Caco-2 (cell line): ENCODE data around the gene LYRM7. TPM values are rescaled to one million over a fixed set of nuclear protein-coding genes. Genes with fewer than 3 reads are reported as not detected.

Experiments
- BruUV-seq: library from RNA; stranded (reverse); fragments of 400-500 nt; replicated peaks from 2 replicates; lab custom pipeline; 2021; lab: Mats Ljungman, UMichigan
- CTCF ChIA-PET: fragments of 300-600 bp; sonication (Branson Sonifier 250); formaldehyde crosslinking; loops from one replicate; lab custom pipeline; 2022; ENCODE audit warnings: antibody characterized with exemption; lab: Charles Lee
- POLR2A ChIA-PET: fragments of 300-600 bp; sonication (Branson Sonifier 250); formaldehyde crosslinking; loops from one replicate; lab custom pipeline; 2022; ENCODE audit warnings: antibody characterized with exemption; lab: Charles Lee
- DNase-seq, 2 experiments: peaks; one replicate each; pipeline versions ENCODE4 v3.0.0 to v3.0.0-alpha.2; 2020 to 2022
- H3K27me3 ChIP-seq: replicated peaks from 2 replicates; pipeline ENCODE4 v1.6.0; 2011; ENCODE audit warnings: low read length; ENCODE audit not compliant: control insufficient read depth, insufficient read depth
- H3K36me3 ChIP-seq: 2 replicates; pipeline ENCODE4 v1.5.1; 2011; ENCODE audit warnings: low read length; ENCODE audit not compliant: control insufficient read depth, insufficient read depth
- H3K4me1 ChIP-seq: fragments of 250-450 bp; sonication (Bioruptor Pico); 2 replicates; pipeline ENCODE4 v1.5.1; 2020; ENCODE audit warnings: mild to moderate bottlenecking
- H3K4me3 ChIP-seq: 2 replicates; pipeline ENCODE4 v1.5.1; 2011; ENCODE audit warnings: low read depth, mild to moderate bottlenecking, control low read depth, low read length
- H3K9me3 ChIP-seq: fragments of 250-450 bp; sonication (Bioruptor Pico); 2 replicates; pipeline ENCODE4 v1.5.1; 2020; ENCODE audit warnings: mild to moderate bottlenecking, moderate library complexity
- H3K27ac Mint-ChIP-seq: one replicate; pipeline ENCODE4 v1.8.0; 2022; ENCODE audit warnings: mixed read lengths; ENCODE audit not compliant: unreplicated experiment
- H3K27me3 Mint-ChIP-seq: one replicate; pipeline ENCODE4 v1.8.0; 2022; ENCODE audit warnings: mixed read lengths; ENCODE audit not compliant: insufficient read depth, unreplicated experiment
- H3K36me3 Mint-ChIP-seq: one replicate; pipeline ENCODE4 v1.8.0; 2022; ENCODE audit warnings: mild to moderate bottlenecking, mixed read lengths; ENCODE audit not compliant: insufficient read depth, unreplicated experiment
- H3K4me1 Mint-ChIP-seq: one replicate; pipeline ENCODE4 v1.8.0; 2022; ENCODE audit warnings: low read depth, mixed read lengths; ENCODE audit not compliant: unreplicated experiment
- H3K4me3 Mint-ChIP-seq: one replicate; pipeline ENCODE4 v1.8.0; 2022; ENCODE audit warnings: mild to moderate bottlenecking, moderate library complexity, mixed read lengths; ENCODE audit not compliant: unreplicated experiment
- H3K9me3 Mint-ChIP-seq: one replicate; pipeline ENCODE4 v1.8.0; 2022; ENCODE audit warnings: mixed read lengths; ENCODE audit not compliant: unreplicated experiment
- intact Hi-C: fragments of 100-400 bp; cut with micrococcal nuclease; formaldehyde crosslinking; loops from one replicate; pipeline ENCODE4 v1.10.0; 2022; ENCODE audit not compliant: unreplicated experiment
- total RNA-seq: library from RNA; stranded (reverse); gene quantifications from 2 replicates; pipeline ENCODE4 v1.2.3, GENCODE V29; 2022
- TF ChIP-seq, protein P1 (sequence below), 2 experiments: fragments of 200-600 bp in 1 of 2; IDR thresholded peaks; 1 replicate in 1 of 2; 2 replicates in 1 of 2; pipeline versions ENCODE4 v1.5.1 to v1.8.0; 2011 to 2022; ENCODE audit warnings: antibody characterized with exemption in 1 of 2, control low read depth in 1 of 2, inconsistent platforms in 1 of 2, low read depth in 1 of 2, low read length in 1 of 2, mild to moderate bottlenecking in 1 of 2, moderate library complexity in 1 of 2; ENCODE audit not compliant: insufficient read depth in 1 of 2, severe bottlenecking in 1 of 2, unreplicated experiment in 1 of 2

The LYRM7 gene
- total RNA-seq, 1 experiment from 2014 or later = 14.9 TPM

GRCh38 chr5:131198625-131199024 is 27.9 kb downstream of the LYRM7 start:
- H3K36me3 Mint-ChIP-seq = no peaks in the 10 kb centered on the region
- intact Hi-C loops = no loop called here
- Histone ChIP-seq H3K27me3 (no peaks in the 10 kb centered on the region), H3K36me3 (no peaks in the 10 kb centered on the region; the same call in 1 of the 2 replicates), H3K4me3 (no peak overlapping the region), H3K4me1 (no peaks in the 10 kb centered on the region), H3K9me3 (no peaks in the 10 kb centered on the region)
- ChIA-PET CTCF (no interaction called here), POLR2A (no interaction called here)
- H3K4me3 Mint-ChIP-seq = no peak overlapping the region
- TF ChIP-seq, protein P1, sequence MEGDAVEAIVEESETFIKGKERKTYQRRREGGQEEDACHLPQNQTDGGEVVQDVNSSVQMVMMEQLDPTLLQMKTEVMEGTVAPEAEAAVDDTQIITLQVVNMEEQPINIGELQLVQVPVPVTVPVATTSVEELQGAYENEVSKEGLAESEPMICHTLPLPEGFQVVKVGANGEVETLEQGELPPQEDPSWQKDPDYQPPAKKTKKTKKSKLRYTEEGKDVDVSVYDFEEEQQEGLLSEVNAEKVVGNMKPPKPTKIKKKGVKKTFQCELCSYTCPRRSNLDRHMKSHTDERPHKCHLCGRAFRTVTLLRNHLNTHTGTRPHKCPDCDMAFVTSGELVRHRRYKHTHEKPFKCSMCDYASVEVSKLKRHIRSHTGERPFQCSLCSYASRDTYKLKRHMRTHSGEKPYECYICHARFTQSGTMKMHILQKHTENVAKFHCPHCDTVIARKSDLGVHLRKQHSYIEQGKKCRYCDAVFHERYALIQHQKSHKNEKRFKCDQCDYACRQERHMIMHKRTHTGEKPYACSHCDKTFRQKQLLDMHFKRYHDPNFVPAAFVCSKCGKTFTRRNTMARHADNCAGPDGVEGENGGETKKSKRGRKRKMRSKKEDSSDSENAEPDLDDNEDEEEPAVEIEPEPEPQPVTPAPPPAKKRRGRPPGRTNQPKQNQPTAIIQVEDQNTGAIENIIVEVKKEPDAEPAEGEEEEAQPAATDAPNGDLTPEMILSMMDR (IDR thresholded peaks at IDR 0.05; ENCODE audit: insufficient read depth in 1 of 2, low read depth in 1 of 2, low read length in 1 of 2, severe bottlenecking in 1 of 2, unreplicated experiment in 1 of 2) = no peak
- no peak overlapping the region for H3K27ac Mint-ChIP-seq
- DNase-seq = no peak
- BruUV-seq = no TSS peak
- no peaks in the 10 kb centered on the region for H3K4me1 Mint-ChIP-seq
- no peaks in the 10 kb centered on the region for H3K27me3 Mint-ChIP-seq
- no peaks in the 10 kb centered on the region for H3K9me3 Mint-ChIP-seq

DNA sequence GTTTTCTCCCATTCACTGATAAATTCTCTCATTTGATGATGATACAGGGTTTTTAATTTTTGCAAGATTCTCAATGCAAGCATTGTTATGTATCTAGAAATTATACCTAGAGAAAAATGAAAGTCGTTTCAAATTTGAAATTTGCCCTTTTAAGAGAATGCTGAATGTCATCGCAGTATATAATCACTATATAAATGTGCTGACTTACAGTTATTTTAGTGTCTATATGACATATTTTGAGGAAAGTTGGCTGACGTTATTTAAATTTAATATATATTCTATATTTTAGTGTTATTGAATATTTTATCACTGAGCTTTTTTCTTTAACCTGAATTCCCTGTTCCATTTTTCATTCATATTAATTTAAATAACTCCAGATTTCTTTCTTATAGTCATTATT is 29.8 kb downstream of the LYRM7 start:
- no peaks in the 10 kb centered on the region for H3K9me3 Mint-ChIP-seq
- H3K27ac Mint-ChIP-seq = no peak overlapping the region
- CTCF ChIA-PET = no interaction called here
- DNase-seq = no peak
- H3K4me3 Mint-ChIP-seq = no peak overlapping the region
- POLR2A ChIA-PET = no interaction called here
- Histone ChIP-seq H3K36me3 (no peaks in the 10 kb centered on the region; the same call in 1 of the 2 replicates), H3K9me3 (no peaks in the 10 kb centered on the region), H3K27me3 (no peaks in the 10 kb centered on the region), H3K4me1 (no peaks in the 10 kb centered on the region), H3K4me3 (no peak overlapping the region)
- TF ChIP-seq, protein P1 (IDR thresholded peaks at IDR 0.05; ENCODE audit: insufficient read depth in 1 of 2, low read depth in 1 of 2, low read length in 1 of 2, severe bottlenecking in 1 of 2, unreplicated experiment in 1 of 2) = no peak
- H3K36me3 Mint-ChIP-seq = no peaks in the 10 kb centered on the region
- intact Hi-C loops = no loop called here
- H3K4me1 Mint-ChIP-seq = no peaks in the 10 kb centered on the region
- no TSS peak for BruUV-seq
- no peaks in the 10 kb centered on the region for H3K27me3 Mint-ChIP-seq

DNA sequence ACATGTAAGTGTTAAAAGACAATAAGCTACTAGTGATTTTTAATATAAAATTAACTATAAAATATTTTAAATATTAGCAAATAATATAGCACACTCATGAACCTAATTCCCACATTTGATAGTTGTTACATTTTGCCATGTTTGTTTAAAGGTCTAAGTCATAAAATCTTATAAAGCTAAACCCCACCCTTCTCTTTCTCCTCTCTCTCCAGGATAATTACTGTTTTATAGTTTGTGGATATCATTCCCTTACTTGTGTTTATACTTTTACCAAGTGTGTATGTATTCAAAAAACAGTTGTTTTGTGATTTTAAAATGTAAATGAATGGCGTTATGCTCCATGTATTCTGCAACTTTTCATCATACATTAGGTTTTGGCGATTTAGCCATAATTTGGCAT is 34.2 kb downstream of the LYRM7 start:
- H3K36me3 Mint-ChIP-seq = no peaks in the 10 kb centered on the region
- ChIA-PET POLR2A (no interaction called here), CTCF (interaction anchor here (0.6 kb wide), 1 partner anchor 84 kb away, joined by 3 read pairs; no protein-coding TSS in a partner anchor)
- no peak for DNase-seq
- no peaks in the 10 kb centered on the region for H3K36me3 ChIP-seq
- H3K4me1 ChIP-seq = no peaks in the 10 kb centered on the region
- intact Hi-C loops = no loop called here
- no peak overlapping the region for H3K27ac Mint-ChIP-seq
- H3K27me3 ChIP-seq = no peaks in the 10 kb centered on the region
- TF ChIP-seq, protein P1 (IDR thresholded peaks at IDR 0.05; ENCODE audit: insufficient read depth in 1 of 2, low read depth in 1 of 2, low read length in 1 of 2, severe bottlenecking in 1 of 2, unreplicated experiment in 1 of 2) = no peak
- no peak overlapping the region for H3K4me3 Mint-ChIP-seq
- no peaks in the 10 kb centered on the region for H3K9me3 ChIP-seq
- no peaks in the 10 kb centered on the region for H3K9me3 Mint-ChIP-seq
- no TSS peak for BruUV-seq
- no peaks in the 10 kb centered on the region for H3K27me3 Mint-ChIP-seq
- H3K4me1 Mint-ChIP-seq = no peaks in the 10 kb centered on the region
- H3K4me3 ChIP-seq = no peak overlapping the region
